Right lobe of liver (tissue), 4 donors: ENCODE results near the gene CRK.

ENCODE experiments used
- CTCF ChIP-seq, 4 donors: fragments of 200-600 bp in 3 of 4; fragments of 450-650 bp in 1 of 4; IDR thresholded peaks; one replicate each; pipeline versions ENCODE4 v1.5.1 to v1.8.0; 2016 to 2022; ENCODE audit warnings: antibody characterized with exemption in 4 of 4, mild to moderate bottlenecking in 2 of 4
- POLR2A ChIP-seq: fragments of 450-650 bp; IDR thresholded peaks from one replicate; pipeline ENCODE4 v1.6.1; 2017; ENCODE audit warnings: antibody characterized with exemption, mild to moderate bottlenecking
- donor health status: DM: no; HTN: no; CAD: no.
- donor health status: DM: no; HTN: no; CAD: no.
- donor health status: DM: no; HTN: yes; CAD: no.

- TF ChIP-seq POLR2A (no peak), CTCF (IDR thresholded peaks at IDR 0.05) (no peak)
These were observed 71.1 kb downstream of the CRK start for GRCh38 chr17:1384905-1385435.
